Transverse colon (tissue), 4 donors: ENCODE data around the gene ATF4. TPM values are rescaled to one million over a fixed set of nuclear protein-coding genes. Genes with fewer than 3 reads are reported as not detected.

Source experiments
- DNase-seq: peaks from one replicate; pipeline ENCODE4 v3.0.0-alpha.2; 2019
- H3K27ac ChIP-seq, 4 donors: fragments of 200-600 bp; sonication (generic); 2 replicates each; pipeline ENCODE4 v1.5.1; 2016 to 2018; ENCODE audit warnings: inconsistent platforms in 4 of 4
- H3K27me3 ChIP-seq: fragments of 200-600 bp; sonication (generic); 2 replicates; pipeline ENCODE4 v1.5.1; 2017; ENCODE audit warnings: inconsistent platforms
- H3K36me3 ChIP-seq, 4 donors: fragments of 200-600 bp; sonication (generic); 2 replicates each; pipeline ENCODE4 v1.5.1; 2017 to 2019; ENCODE audit warnings: inconsistent platforms in 4 of 4
- H3K4me1 ChIP-seq, 4 donors: fragments of 200-600 bp; sonication (generic); 2 replicates each; pipeline ENCODE4 v1.5.1; 2017 to 2020; ENCODE audit warnings: inconsistent platforms in 4 of 4
- H3K4me3 ChIP-seq, 4 donors: fragments of 200-600 bp; sonication (generic); 1 replicate in 1 of 4; 2 replicates in 3 of 4; pipeline versions ENCODE4 v1.5.1 to v1.6.1; 2017 to 2019; ENCODE audit warnings: inconsistent platforms in 4 of 4
- H3K9me3 ChIP-seq, 2 donors: fragments of 200-600 bp; sonication (generic); 2 replicates each; pipeline ENCODE4 v1.5.1; 2017 to 2019; ENCODE audit warnings: inconsistent platforms in 2 of 2
- CTCF ChIP-seq, 5 experiments: fragments of 200-600 bp in 3 of 5; fragments of 450-650 bp in 2 of 5; sonication (generic) in 3 of 5; IDR thresholded peaks; 1 replicate in 2 of 5; 2 replicates in 3 of 5; pipeline ENCODE4 v1.5.1; 2016 to 2017; ENCODE audit warnings: antibody characterized with exemption in 5 of 5, inconsistent platforms in 3 of 5, mild to moderate bottlenecking in 2 of 5, moderate library complexity in 1 of 5
- EP300 ChIP-seq: sonication (generic); formaldehyde crosslinking; IDR thresholded peaks from one replicate; pipeline ENCODE4 v1.6.1; 2017; ENCODE audit warnings: antibody characterized with exemption, low read depth
- POLR2A ChIP-seq: fragments of 450-650 bp; IDR thresholded peaks from one replicate; pipeline ENCODE4 v1.6.1; 2016; ENCODE audit warnings: antibody characterized with exemption, mild to moderate bottlenecking, moderate library complexity
- POLR2AphosphoS5 ChIP-seq, 3 donors: sonication (generic); formaldehyde crosslinking; IDR thresholded peaks; one replicate each; pipeline ENCODE4 v1.6.1; 2016; ENCODE audit warnings: antibody characterized with exemption in 3 of 3
- WGBS, 2 donors: methylation state at CpG; one replicate each; pipeline ENCODE4 v1.1.5; 2018; ENCODE audit warnings: low coverage in 1 of 2; 5-methylcytosine and 5-hydroxymethylcytosine counted together
- in situ Hi-C, 4 donors: fragments of 200-750 bp; cut with MboI; loops; one replicate each; pipeline versions ENCODE4 v1.15.0 to v1.15.1; 2017; ENCODE audit warnings: low sequenced_read_pairs in 3 of 4, low pct_ligation_motif_present in 1 of 4, low pct_unique_long_range_greater_than_20kb in 1 of 4
- intact Hi-C: fragments of 100-400 bp; cut with DNase I; formaldehyde crosslinking; loops from one replicate; pipeline ENCODE4 v1.15.1; 2023; ENCODE audit warnings: low total_unique reads
- total RNA-seq, 4 donors: library from RNA; depleted of rRNA; stranded (reverse); fragments of >200 nt; gene quantifications; one replicate each; pipeline ENCODE4 v1.1.0, GENCODE V29; 2016

Gene ATF4
- total RNA-seq, 4 donors from 2014 or later, result 262 to 566 (median 339) TPM

- H3K36me3 ChIP-seq, result no peaks in the 10 kb centered on the region
- DNase-seq, result no peak
- in situ Hi-C loops (no loop called here), intact Hi-C loops (no loop called here)
- H3K4me3 ChIP-seq, result no peak overlapping the region
- H3K27me3 ChIP-seq, result no peaks in the 10 kb centered on the region
- TF ChIP-seq POLR2AphosphoS5 (IDR thresholded peaks at IDR 0.05) (no peak), POLR2A (no peak), EP300 (no peak), CTCF (IDR thresholded peaks at IDR 0.05) (no peak)
- no peak overlapping the region for H3K27ac ChIP-seq
- WGBS, 2 donors, result 73 to 81% methylated on average over 6 to 19 of the region's 19 CpGs
- H3K9me3 ChIP-seq, result no peaks in the 10 kb centered on the region
- no peaks in the 10 kb centered on the region for H3K4me1 ChIP-seq
Measured at GRCh38 chr22:39568278-39568981, 48.1 kb downstream of the ATF4 start.

GRCh38 chr22:39569066-39569465, 48.7 kb downstream of the ATF4 start:
- no peaks in the 10 kb centered on the region for H3K9me3 ChIP-seq
- H3K4me1 ChIP-seq, result no peaks in the 10 kb centered on the region
- no peaks in the 10 kb centered on the region for H3K27me3 ChIP-seq
- 92 to 100% methylated on average over 3 to 7 of the region's 7 CpGs for WGBS, 2 donors
- intact Hi-C loops, result no loop called here
- no peaks in the 10 kb centered on the region for H3K36me3 ChIP-seq
- H3K4me3 ChIP-seq, result no peak overlapping the region
- no peak overlapping the region for H3K27ac ChIP-seq
- DNase-seq, result no peak
- TF ChIP-seq EP300 (no peak), POLR2AphosphoS5 (IDR thresholded peaks at IDR 0.05) (no peak), CTCF (IDR thresholded peaks at IDR 0.05) (no peak), POLR2A (no peak)
- in situ Hi-C loops, result no loop called here

GRCh38 chr22:39570226-39570625, 49.9 kb downstream of the ATF4 start:
- no peaks in the 10 kb centered on the region for H3K4me1 ChIP-seq
- in situ Hi-C loops (no loop called here), intact Hi-C loops (no loop called here)
- H3K4me3 ChIP-seq, result no peak overlapping the region
- H3K36me3 ChIP-seq, result no peaks in the 10 kb centered on the region
- DNase-seq, result no peak
- no peak for TF ChIP-seq POLR2AphosphoS5 (IDR thresholded peaks at IDR 0.05)
- TF ChIP-seq POLR2A, result no peak
- TF ChIP-seq CTCF (IDR thresholded peaks at IDR 0.05), result no peak
- no peaks in the 10 kb centered on the region for H3K9me3 ChIP-seq
- H3K27ac ChIP-seq, result no peak overlapping the region
- H3K27me3 ChIP-seq, result no peaks in the 10 kb centered on the region
- WGBS, 2 donors, result 78 to 100% methylated on average over 1 to 3 of the region's 3 CpGs

- no peak for DNase-seq
- no peak within 1 kb of the TSS for H3K4me3 ChIP-seq
- no peaks in the 10 kb centered on the region for H3K4me1 ChIP-seq
- intact Hi-C loops (no loop called here), in situ Hi-C loops (no loop called here)
- TF ChIP-seq POLR2AphosphoS5 (IDR thresholded peaks at IDR 0.05) (no peak), EP300 (no peak), POLR2A (no peak)
- H3K27me3 ChIP-seq, result no peaks in the 10 kb centered on the region
- 76% methylated on average over 7 of the region's 14 CpGs; no CpG with 5 or more reads in 1 of the 2 donors for WGBS, 2 donors
- H3K27ac ChIP-seq, result no peak within 1 kb of the TSS
- no peaks in the 10 kb centered on the region for H3K36me3 ChIP-seq
- no peaks in the 10 kb centered on the region for H3K9me3 ChIP-seq
Measured at GRCh38 chr22:39570665-39571064, 50.3 kb downstream of the ATF4 start, which contains the start of gene CACNA1I. TSS of gene CACNA1I (plus strand) at chr22:39570753. CDS start at chr22:39570753, 0 bp downstream.

- intact Hi-C loops (no loop called here), in situ Hi-C loops (no loop called here)
- no peaks in the 10 kb centered on the region for H3K9me3 ChIP-seq
- H3K36me3 ChIP-seq, result no peaks in the 10 kb centered on the region
- no peak overlapping the region for H3K27ac ChIP-seq
- WGBS, 2 donors, result 86% methylated on average over 1 of the region's 1 CpG; no CpG with 5 or more reads in 1 of the 2 donors
- no peak for TF ChIP-seq POLR2AphosphoS5 (IDR thresholded peaks at IDR 0.05)
- TF ChIP-seq POLR2A, result no peak
- no peak for TF ChIP-seq CTCF (IDR thresholded peaks at IDR 0.05)
- no peak for TF ChIP-seq EP300
- no peaks in the 10 kb centered on the region for H3K4me1 ChIP-seq
- no peak for DNase-seq
- no peak overlapping the region for H3K4me3 ChIP-seq
- H3K27me3 ChIP-seq, result peaks cover 3% of the 10 kb centered on the region
Measured at GRCh38 chr22:39571538-39571937, 51.2 kb downstream of the ATF4 start.
